Activated CD8-positive, alpha-beta memory T cell treated with anti-CD3 and anti-CD28 coated beads, Interleukin-2, amount 10 ng/mL, durations not matched to agents 7 days and 5 days (primary cell): Measurements from ENCODE around the gene AGAP1. TPM values are rescaled to one million over a fixed set of nuclear protein-coding genes. Genes with fewer than 3 reads are reported as not detected.

Experiments
- ATAC-seq: fragments of 150-1000 bp; cut with Tn5 transposase; one replicate; pipeline ENCODE4 v1.10.0; 2021; ENCODE audit warnings: moderate library complexity
- CTCF ChIA-PET: fragments of 350-600 bp; sonication (Branson Sonifier 250); formaldehyde crosslinking; loops from one replicate; lab custom pipeline; 2021; ENCODE audit warnings: antibody characterized with exemption; lab: Charles Lee
- DNase-seq: peaks from one replicate; pipeline ENCODE4 v3.0.0-alpha.2; 2020
- H3K27ac Mint-ChIP-seq: one replicate; pipeline ENCODE4 v1.8.0; 2021; ENCODE audit warnings: mild to moderate bottlenecking, mixed read lengths
- H3K27me3 Mint-ChIP-seq: one replicate; pipeline ENCODE4 v1.8.0; 2021; ENCODE audit warnings: mixed read lengths
- H3K36me3 Mint-ChIP-seq: one replicate; pipeline ENCODE4 v1.8.0; 2021; ENCODE audit warnings: mild to moderate bottlenecking, mixed read lengths
- H3K4me1 Mint-ChIP-seq: one replicate; pipeline ENCODE4 v1.8.0; 2021; ENCODE audit warnings: mixed read lengths
- H3K4me3 Mint-ChIP-seq: one replicate; pipeline ENCODE4 v1.8.0; 2021; ENCODE audit warnings: mild to moderate bottlenecking, moderate library complexity, mixed read lengths
- H3K9me3 Mint-ChIP-seq: one replicate; pipeline ENCODE4 v1.8.0; 2022; ENCODE audit warnings: low read depth, mixed read lengths
- total RNA-seq, 2 experiments: library from RNA; stranded (reverse); gene quantifications; one replicate each; pipeline ENCODE4 v1.2.3, GENCODE V29; 2021

Gene AGAP1
- total RNA-seq, 2 experiments from 2014 or later, result 0.75 to 1.8 TPM

GRCh38 chr2:235468978-235469655 is 24.7 kb upstream of the AGAP1 start:
- Mint-ChIP-seq H3K27me3 (no peaks in the 10 kb centered on the region), H3K9me3 (no peaks in the 10 kb centered on the region), H3K27ac (no peak overlapping the region), H3K4me1 (no peaks in the 10 kb centered on the region), H3K36me3 (no peaks in the 10 kb centered on the region), H3K4me3 (no peak overlapping the region)
- CTCF ChIA-PET, result no interaction called here
- no peak for ATAC-seq
- no peak for DNase-seq

DNA sequence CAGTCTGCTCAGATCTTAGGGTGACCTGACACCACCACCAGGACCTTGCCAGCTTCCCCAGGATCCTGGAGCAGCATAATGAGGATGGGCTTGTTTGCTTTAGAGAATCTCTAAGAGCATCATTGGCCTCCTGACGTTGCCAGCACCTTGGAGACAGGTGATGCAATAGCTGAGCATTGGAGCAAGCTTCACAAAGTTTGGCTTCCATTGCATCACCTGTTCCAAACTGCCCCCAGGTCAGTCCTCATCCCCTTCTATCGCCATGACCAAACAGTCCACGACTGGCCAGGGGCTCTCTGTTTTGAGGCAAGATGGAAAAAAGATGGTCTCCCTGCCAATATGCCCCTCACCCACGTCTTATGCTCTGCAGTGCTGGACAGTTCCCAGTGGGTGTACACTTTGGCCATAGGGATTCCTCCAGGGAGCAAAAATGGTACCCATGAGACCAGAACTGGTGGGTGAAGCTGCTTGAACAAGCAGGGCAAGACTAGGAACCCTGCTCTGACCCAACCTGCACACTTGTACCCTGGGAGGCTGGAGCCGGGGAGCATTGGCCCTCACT is 22.6 kb upstream of the AGAP1 start:
- H3K9me3 Mint-ChIP-seq, result no peaks in the 10 kb centered on the region
- DNase-seq (no peak), ATAC-seq (no peak)
- no peaks in the 10 kb centered on the region for H3K4me1 Mint-ChIP-seq
- no peak overlapping the region for H3K27ac Mint-ChIP-seq
- H3K27me3 Mint-ChIP-seq, result no peaks in the 10 kb centered on the region
- CTCF ChIA-PET, result no interaction called here
- H3K36me3 Mint-ChIP-seq, result peaks cover 2% of the 10 kb centered on the region
- no peak overlapping the region for H3K4me3 Mint-ChIP-seq

DNA sequence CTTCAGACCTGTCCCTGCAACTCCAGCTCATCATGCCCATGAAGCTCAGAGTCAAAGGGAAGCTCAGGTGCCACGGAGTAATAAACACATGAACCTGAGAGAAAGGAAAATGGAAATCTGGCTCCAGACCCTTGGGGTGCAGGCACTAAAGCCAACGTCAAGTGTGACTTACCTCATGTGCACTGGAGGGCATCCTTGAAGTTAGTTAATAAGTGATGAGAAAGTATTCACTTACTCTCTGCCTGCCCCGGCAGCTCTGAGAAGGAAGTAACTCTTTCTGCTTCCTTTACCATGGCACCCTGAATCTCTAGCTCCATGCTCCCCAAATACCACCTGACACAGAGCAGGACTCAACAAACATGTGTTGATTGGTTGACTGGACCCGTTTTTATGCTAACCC is 21.4 kb upstream of the AGAP1 start:
- H3K9me3 Mint-ChIP-seq, result no peaks in the 10 kb centered on the region
- no peak for ATAC-seq
- H3K36me3 Mint-ChIP-seq, result peaks cover 2% of the 10 kb centered on the region
- H3K27me3 Mint-ChIP-seq, result no peaks in the 10 kb centered on the region
- H3K27ac Mint-ChIP-seq, result no peak overlapping the region
- no peak for DNase-seq
- H3K4me1 Mint-ChIP-seq, result no peaks in the 10 kb centered on the region
- CTCF ChIA-PET, result no interaction called here
- H3K4me3 Mint-ChIP-seq, result no peak overlapping the region

DNA sequence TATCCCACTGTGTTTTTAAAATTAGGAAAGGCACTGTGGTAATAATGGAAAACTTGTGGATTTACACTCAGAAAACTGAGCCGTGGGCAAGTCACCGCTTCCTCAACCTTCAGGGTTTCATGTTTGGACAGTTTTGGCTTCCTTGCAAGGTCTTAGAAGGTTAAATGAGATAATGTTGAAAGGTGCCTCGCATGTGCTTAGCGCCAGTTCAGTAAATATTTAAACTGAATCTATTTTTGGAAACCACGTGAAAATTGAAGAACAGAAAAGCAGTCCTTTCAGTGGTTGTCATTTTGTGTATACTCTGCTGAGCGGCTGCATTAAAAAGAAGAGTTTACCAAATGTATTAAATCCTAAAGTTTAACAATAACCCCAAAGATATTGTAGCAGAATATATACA is 15.2 kb upstream of the AGAP1 start:
- no peaks in the 10 kb centered on the region for H3K9me3 Mint-ChIP-seq
- peaks cover 4% of the 10 kb centered on the region for H3K4me1 Mint-ChIP-seq
- no peak for ATAC-seq
- CTCF ChIA-PET, result no interaction called here
- H3K27me3 Mint-ChIP-seq, result no peaks in the 10 kb centered on the region
- DNase-seq, result no peak
- H3K27ac Mint-ChIP-seq, result no peak overlapping the region
- no peak overlapping the region for H3K4me3 Mint-ChIP-seq
- peaks cover 2% of the 10 kb centered on the region for H3K36me3 Mint-ChIP-seq

- no peak overlapping the region for H3K4me3 Mint-ChIP-seq
- ATAC-seq (no peak), DNase-seq (no peak)
- H3K9me3 Mint-ChIP-seq, result no peaks in the 10 kb centered on the region
- H3K27ac Mint-ChIP-seq, result no peak overlapping the region
- H3K27me3 Mint-ChIP-seq, result no peaks in the 10 kb centered on the region
- H3K36me3 Mint-ChIP-seq, result peaks cover 2% of the 10 kb centered on the region
- H3K4me1 Mint-ChIP-seq, result peaks cover 4% of the 10 kb centered on the region
- CTCF ChIA-PET, result no interaction called here
Observed at GRCh38 chr2:235479604-235480003, 14.2 kb upstream of the AGAP1 start.

GRCh38 chr2:235480614-235481013 is 13.2 kb upstream of the AGAP1 start:
- peaks cover 4% of the 10 kb centered on the region for H3K4me1 Mint-ChIP-seq
- no peaks in the 10 kb centered on the region for H3K27me3 Mint-ChIP-seq
- no peak for DNase-seq
- H3K27ac Mint-ChIP-seq, result no peak overlapping the region
- no peaks in the 10 kb centered on the region for H3K9me3 Mint-ChIP-seq
- H3K4me3 Mint-ChIP-seq, result no peak overlapping the region
- ATAC-seq, result peak; percentile 45
- H3K36me3 Mint-ChIP-seq, result no peaks in the 10 kb centered on the region
- CTCF ChIA-PET, result no interaction called here

DNA sequence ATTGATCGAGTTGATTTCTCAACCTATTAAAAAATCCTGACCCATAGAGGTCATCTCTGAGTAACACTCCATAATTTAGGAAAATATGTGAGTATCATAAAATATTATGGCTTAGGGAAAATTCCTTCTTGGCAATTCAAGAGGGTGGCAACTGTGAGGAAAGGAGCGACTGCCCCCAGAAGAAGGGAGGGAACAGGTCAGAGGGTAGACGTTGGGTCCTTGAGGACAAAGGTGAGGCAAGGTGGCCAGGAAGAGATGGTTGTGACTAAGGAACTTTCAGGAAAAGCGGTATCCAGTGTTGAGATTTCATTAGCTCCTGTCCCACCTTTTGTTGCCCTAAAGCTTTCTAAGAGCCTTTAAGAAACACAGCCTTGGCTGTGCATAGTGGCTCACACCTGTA is 10.5 kb upstream of the AGAP1 start:
- Mint-ChIP-seq H3K36me3 (no peaks in the 10 kb centered on the region), H3K27ac (no peak overlapping the region), H3K4me1 (peaks cover 4% of the 10 kb centered on the region), H3K27me3 (peaks cover 3% of the 10 kb centered on the region), H3K9me3 (no peaks in the 10 kb centered on the region), H3K4me3 (no peak overlapping the region)
- CTCF ChIA-PET, result no interaction called here
- no peak for DNase-seq
- no peak for ATAC-seq

- peaks cover 4% of the 10 kb centered on the region for H3K4me1 Mint-ChIP-seq
- no peak overlapping the region for H3K4me3 Mint-ChIP-seq
- peaks cover 7% of the 10 kb centered on the region for H3K27me3 Mint-ChIP-seq
- DNase-seq (no peak), ATAC-seq (no peak)
- no peaks in the 10 kb centered on the region for H3K36me3 Mint-ChIP-seq
- no peak overlapping the region for H3K27ac Mint-ChIP-seq
- no peaks in the 10 kb centered on the region for H3K9me3 Mint-ChIP-seq
- CTCF ChIA-PET, result no interaction called here
Observed at GRCh38 chr2:235485362-235485761, 8.5 kb upstream of the AGAP1 start.

- CTCF ChIA-PET, result no interaction called here
- no peaks in the 10 kb centered on the region for H3K9me3 Mint-ChIP-seq
- no peak overlapping the region for H3K27ac Mint-ChIP-seq
Observed at GRCh38 chr2:235486729-235487128, 7.1 kb upstream of the AGAP1 start.

DNA sequence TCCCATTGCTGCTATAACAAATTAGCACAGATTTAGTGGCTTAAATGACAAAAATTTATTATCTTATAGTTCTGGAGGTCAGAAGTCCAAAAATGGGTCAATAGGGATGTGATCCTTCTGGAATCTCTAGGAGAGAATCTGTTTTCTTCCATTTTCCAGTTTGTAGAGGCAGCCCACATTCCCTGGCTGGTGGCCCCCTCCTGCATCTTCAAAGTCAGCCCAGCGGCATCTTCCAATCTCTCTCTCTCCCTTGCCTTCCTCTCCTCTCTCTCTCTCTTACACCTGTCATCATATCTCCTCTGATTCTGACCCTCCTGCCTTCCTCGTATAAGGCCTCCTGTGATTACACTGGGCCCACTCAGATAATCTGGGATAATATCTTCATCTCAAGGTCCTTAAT is 3.9 kb upstream of the AGAP1 start:
- ATAC-seq, result no peak
- CTCF ChIA-PET, result no interaction called here
- no peaks in the 10 kb centered on the region for H3K9me3 Mint-ChIP-seq
- H3K27me3 Mint-ChIP-seq, result peaks cover 33% of the 10 kb centered on the region
- H3K4me3 Mint-ChIP-seq, result no peak overlapping the region
- DNase-seq, result no peak
- peaks cover 2% of the 10 kb centered on the region for H3K36me3 Mint-ChIP-seq
- H3K4me1 Mint-ChIP-seq, result peaks cover 5% of the 10 kb centered on the region
- H3K27ac Mint-ChIP-seq, result no peak overlapping the region

More at GRCh38 chr2:235486729-235487128, 7.1 kb upstream of the AGAP1 start:
- H3K4me1 Mint-ChIP-seq, result no peaks in the 10 kb centered on the region
- no peak for DNase-seq
- no peaks in the 10 kb centered on the region for H3K36me3 Mint-ChIP-seq
- H3K4me3 Mint-ChIP-seq, result no peak overlapping the region
- peaks cover 16% of the 10 kb centered on the region for H3K27me3 Mint-ChIP-seq
- ATAC-seq, result no peak

- no peak for DNase-seq
- CTCF ChIA-PET, result interaction anchor here (1.4 kb wide), 1 partner anchor 10 kb away, joined by 3 read pairs; no protein-coding TSS in a partner anchor
- Mint-ChIP-seq H3K27ac (no peak overlapping the region), H3K36me3 (peaks cover 2% of the 10 kb centered on the region), H3K4me1 (peaks cover 12% of the 10 kb centered on the region), H3K4me3 (peak overlapping the region; percentile 1), H3K9me3 (no peaks in the 10 kb centered on the region), H3K27me3 (peaks cover 54% of the 10 kb centered on the region)
- no peak for ATAC-seq
Observed at GRCh38 chr2:235492850-235493344, 946 bp upstream of the AGAP1 start.

DNA sequence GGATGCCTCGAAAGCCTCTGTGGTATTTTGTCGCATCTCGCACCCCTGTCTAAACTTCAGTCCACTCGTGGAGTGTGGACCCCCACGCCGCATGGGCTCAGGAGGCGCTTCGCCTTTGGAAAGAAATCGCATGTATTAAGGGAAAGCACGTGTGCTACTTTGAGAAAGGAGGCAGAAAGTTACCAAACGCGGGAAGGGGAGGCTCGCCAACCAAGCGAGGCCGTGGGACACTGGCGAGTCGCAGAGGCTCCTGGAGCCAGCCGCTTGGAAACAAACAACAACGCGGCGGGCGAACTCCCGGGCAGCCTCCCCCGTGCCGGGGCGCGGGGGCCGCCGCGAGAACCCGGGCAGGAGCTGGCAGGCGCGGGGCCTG is 455 bp upstream of the AGAP1 start:
- DNase-seq (no peak), ATAC-seq (peak; percentile 14)
- H3K9me3 Mint-ChIP-seq, result no peaks in the 10 kb centered on the region
- peaks cover 58% of the 10 kb centered on the region for H3K27me3 Mint-ChIP-seq
- CTCF ChIA-PET, result no interaction called here
- peaks cover 12% of the 10 kb centered on the region for H3K4me1 Mint-ChIP-seq
- no peak overlapping the region for H3K27ac Mint-ChIP-seq
- peaks cover 2% of the 10 kb centered on the region for H3K36me3 Mint-ChIP-seq
- peak overlapping the region; percentile 57 for H3K4me3 Mint-ChIP-seq

GRCh38 chr2:235494716-235495372 is 1.0 kb downstream of the AGAP1 start:
- no peak overlapping the region for H3K27ac Mint-ChIP-seq

More at GRCh38 chr2:235494716-235495372, 1.0 kb downstream of the AGAP1 start:
- no peak for DNase-seq
- no peaks in the 10 kb centered on the region for H3K9me3 Mint-ChIP-seq
- H3K4me1 Mint-ChIP-seq, result peaks cover 12% of the 10 kb centered on the region
- peaks cover 61% of the 10 kb centered on the region for H3K27me3 Mint-ChIP-seq
- ATAC-seq, result peak; percentile 48
- CTCF ChIA-PET, result no interaction called here
- peaks cover 2% of the 10 kb centered on the region for H3K36me3 Mint-ChIP-seq
- peak overlapping the region; percentile 47 for H3K4me3 Mint-ChIP-seq
